Hepatocyte (in vitro differentiated cells): ENCODE results near the gene ERBB4. TPM values are rescaled to one million over a fixed set of nuclear protein-coding genes. Genes with fewer than 3 reads are reported as not detected.
"Not testable (repeated sequence)": the region's sequence is repeated elsewhere in the genome, so short reads cannot be mapped to it uniquely, and the experiment has no call there.

Experiments
- DNase-seq: peaks from one replicate; pipeline ENCODE4 v3.0.0-alpha.2; 2016; ENCODE audit warnings: low spot score
- H2AFZ ChIP-seq: fragments of 200-600 bp; sonication (generic); 2 replicates; pipeline ENCODE4 v1.6.0; 2016; ENCODE audit warnings: antibody characterized with exemption, mild to moderate bottlenecking
- H3K27ac ChIP-seq: fragments of 200-600 bp; sonication (generic); 2 replicates; pipeline ENCODE4 v1.5.1; 2016; ENCODE audit warnings: mild to moderate bottlenecking
- H3K27me3 ChIP-seq: fragments of 200-600 bp; sonication (generic); 2 replicates; pipeline ENCODE4 v1.6.1; 2016
- H3K36me3 ChIP-seq: fragments of 200-600 bp; sonication (generic); replicated peaks from 2 replicates; pipeline ENCODE4 v1.5.1; 2016; ENCODE audit warnings: low read depth; ENCODE audit not compliant: insufficient read depth
- H3K4me1 ChIP-seq: fragments of 200-600 bp; sonication (generic); 2 replicates; pipeline ENCODE4 v1.5.1; 2016; ENCODE audit warnings: mild to moderate bottlenecking, moderate library complexity; ENCODE audit not compliant: insufficient read depth
- H3K4me2 ChIP-seq: fragments of 200-600 bp; sonication (generic); 2 replicates; pipeline ENCODE4 v1.6.0; 2016
- H3K4me3 ChIP-seq: fragments of 200-600 bp; sonication (generic); 2 replicates; pipeline ENCODE4 v1.5.1; 2016; ENCODE audit warnings: mild to moderate bottlenecking
- H3K79me2 ChIP-seq: fragments of 200-600 bp; sonication (generic); 2 replicates; pipeline ENCODE4 v1.6.0; 2017; ENCODE audit warnings: mild to moderate bottlenecking
- H3K9me2 ChIP-seq: fragments of 200-600 bp; sonication (generic); replicated peaks from 2 replicates; pipeline ENCODE4 v1.6.0; 2017; ENCODE audit warnings: mild to moderate bottlenecking; ENCODE audit not compliant: insufficient read depth
- H3K9me3 ChIP-seq: fragments of 200-600 bp; sonication (generic); 2 replicates; pipeline ENCODE4 v1.5.1; 2016; ENCODE audit warnings: low read depth, mild to moderate bottlenecking
- H4K20me1 ChIP-seq: fragments of 200-600 bp; sonication (generic); 2 replicates; pipeline ENCODE4 v1.6.0; 2016; ENCODE audit warnings: mild to moderate bottlenecking; ENCODE audit not compliant: insufficient read depth, poor library complexity, severe bottlenecking
- EZH2 ChIP-seq: fragments of 200-600 bp; sonication (generic); IDR thresholded peaks from 2 replicates; pipeline ENCODE4 v1.6.1; 2016; ENCODE audit warnings: antibody characterized with exemption, mild to moderate bottlenecking, borderline replicate concordance
- EZH2phosphoT487 ChIP-seq: fragments of 200-600 bp; sonication (generic); IDR thresholded peaks from one replicate; pipeline ENCODE4 v1.6.1; 2018; ENCODE audit warnings: antibody characterized with exemption, mild to moderate bottlenecking, low read depth, moderate library complexity; ENCODE audit not compliant: unreplicated experiment, severe bottlenecking
- WGBS: methylation state at CpG from one replicate; pipeline ENCODE4 v1.1.6; 2016; ENCODE audit warnings: low lambda C conversion rate; ENCODE audit errors: missing lambda C conversion rate; 5-methylcytosine and 5-hydroxymethylcytosine counted together
- polyA plus RNA-seq: library from polyadenylated mRNA; unstranded; fragments of >200 nt; fragmentation: Nextera tagmentation; extraction: Ambion mirVana; gene quantifications from 2 replicates; pipeline ENCODE4 v1.2.1, GENCODE V29; 2016
- total RNA-seq: library from RNA; depleted of rRNA; stranded (reverse); fragments of >200 nt; gene quantifications from 2 replicates; pipeline ENCODE4 v1.2.3, GENCODE V29; 2014
- TF ChIP-seq, protein P1 (sequence below): fragments of 200-600 bp; sonication (generic); IDR thresholded peaks from 2 replicates; pipeline ENCODE4 v1.5.1; 2016; ENCODE audit warnings: antibody characterized with exemption, mild to moderate bottlenecking; ENCODE audit not compliant: poor library complexity

The ERBB4 gene
- total and polyA plus RNA-seq, 2 experiments from 2014 or later: 3.4 to 3.9 TPM

DNA sequence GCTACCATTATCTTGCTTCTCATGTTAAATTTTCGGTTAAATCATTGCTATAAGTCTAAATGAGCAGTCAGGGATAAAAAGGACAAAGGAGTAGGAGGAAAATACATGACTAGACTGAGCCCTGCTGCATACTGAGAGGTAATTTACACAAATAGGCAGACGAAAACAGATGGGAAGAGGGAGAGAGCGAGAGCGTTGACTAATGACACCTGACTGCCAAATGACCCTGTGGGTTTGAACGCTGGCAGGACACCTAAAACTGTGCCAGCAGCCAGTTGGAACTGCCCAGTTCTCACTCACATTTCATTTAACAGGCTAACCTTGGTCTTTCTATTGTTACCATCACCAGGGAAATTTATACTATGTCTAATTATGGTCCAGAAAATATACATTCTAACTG, 1004.0 kb downstream of the ERBB4 start:
- TF ChIP-seq EZH2phosphoT487 (no peak), EZH2 (no peak)
- TF ChIP-seq, protein P1, sequence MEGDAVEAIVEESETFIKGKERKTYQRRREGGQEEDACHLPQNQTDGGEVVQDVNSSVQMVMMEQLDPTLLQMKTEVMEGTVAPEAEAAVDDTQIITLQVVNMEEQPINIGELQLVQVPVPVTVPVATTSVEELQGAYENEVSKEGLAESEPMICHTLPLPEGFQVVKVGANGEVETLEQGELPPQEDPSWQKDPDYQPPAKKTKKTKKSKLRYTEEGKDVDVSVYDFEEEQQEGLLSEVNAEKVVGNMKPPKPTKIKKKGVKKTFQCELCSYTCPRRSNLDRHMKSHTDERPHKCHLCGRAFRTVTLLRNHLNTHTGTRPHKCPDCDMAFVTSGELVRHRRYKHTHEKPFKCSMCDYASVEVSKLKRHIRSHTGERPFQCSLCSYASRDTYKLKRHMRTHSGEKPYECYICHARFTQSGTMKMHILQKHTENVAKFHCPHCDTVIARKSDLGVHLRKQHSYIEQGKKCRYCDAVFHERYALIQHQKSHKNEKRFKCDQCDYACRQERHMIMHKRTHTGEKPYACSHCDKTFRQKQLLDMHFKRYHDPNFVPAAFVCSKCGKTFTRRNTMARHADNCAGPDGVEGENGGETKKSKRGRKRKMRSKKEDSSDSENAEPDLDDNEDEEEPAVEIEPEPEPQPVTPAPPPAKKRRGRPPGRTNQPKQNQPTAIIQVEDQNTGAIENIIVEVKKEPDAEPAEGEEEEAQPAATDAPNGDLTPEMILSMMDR: no peak
- Histone ChIP-seq H3K9me2 (no peaks in the 10 kb centered on the region), H3K79me2 (no peaks in the 10 kb centered on the region), H3K36me3 (no peaks in the 10 kb centered on the region), H3K4me2 (no peak overlapping the region), H3K4me3 (no peak overlapping the region), H3K27ac (no peak overlapping the region), H2AFZ (no peak overlapping the region), H3K9me3 (no peaks in the 10 kb centered on the region), H3K27me3 (no peaks in the 10 kb centered on the region), H3K4me1 (no peaks in the 10 kb centered on the region), H4K20me1 (no peaks in the 10 kb centered on the region)
- DNase-seq: no peak
- 56% methylated on average over 5 of the region's 5 CpGs for WGBS

DNA sequence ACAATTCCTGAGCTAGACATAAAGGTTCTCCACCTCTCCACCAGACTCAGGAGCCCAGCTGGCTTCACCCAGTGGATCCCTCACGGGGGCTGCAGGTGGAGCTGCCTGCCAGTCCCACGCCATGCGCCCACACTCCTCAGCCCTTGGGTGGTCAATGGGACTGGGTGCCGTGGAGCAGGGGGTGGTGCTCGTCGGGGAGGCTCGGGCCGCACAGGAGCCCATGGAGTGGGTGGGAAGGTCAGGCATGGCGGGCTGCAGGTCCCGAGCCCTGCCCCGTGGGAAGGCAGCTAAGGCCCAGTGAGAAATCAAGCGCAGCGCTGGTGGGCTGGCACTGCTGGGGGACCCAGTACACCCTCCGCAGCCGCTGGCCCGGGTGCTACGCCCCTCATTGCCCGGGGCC, 1014.4 kb downstream of the ERBB4 start:
- not testable (repeated sequence) for H4K20me1 ChIP-seq, H3K36me3 ChIP-seq, H3K9me2 ChIP-seq, H3K27me3 ChIP-seq, H3K27ac ChIP-seq, H3K4me2 ChIP-seq, H3K4me3 ChIP-seq, DNase-seq, H3K79me2 ChIP-seq, H3K9me3 ChIP-seq, H2AFZ ChIP-seq, H3K4me1 ChIP-seq
- 93% methylated on average over 3 of the region's 18 CpGs for WGBS

DNA sequence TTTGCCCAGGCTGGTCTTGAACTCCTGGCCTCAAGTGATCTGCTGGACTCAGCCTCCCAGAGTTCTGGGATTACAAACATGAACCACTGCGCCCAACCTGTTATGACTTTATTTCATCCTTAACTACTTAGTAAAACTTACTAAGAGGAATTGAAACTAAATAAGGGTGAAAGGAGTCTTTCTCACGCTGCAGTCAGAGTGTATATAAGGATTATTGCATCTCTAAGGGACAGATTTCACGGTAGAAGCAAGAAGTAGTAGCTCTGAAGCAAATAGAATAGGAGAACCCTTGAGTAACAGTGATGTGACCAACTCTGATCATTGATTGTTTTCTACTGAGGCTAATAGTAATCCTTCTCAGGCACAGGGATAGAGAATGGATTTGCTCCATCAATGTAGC, 1022.1 kb downstream of the ERBB4 start:
- Histone ChIP-seq H3K4me3 (no peak overlapping the region), H3K79me2 (no peaks in the 10 kb centered on the region), H3K9me3 (no peaks in the 10 kb centered on the region), H2AFZ (no peak overlapping the region), H3K4me1 (no peaks in the 10 kb centered on the region), H3K4me2 (no peak overlapping the region), H3K9me2 (no peaks in the 10 kb centered on the region), H3K27ac (no peak overlapping the region), H4K20me1 (no peaks in the 10 kb centered on the region), H3K36me3 (no peaks in the 10 kb centered on the region), H3K27me3 (no peaks in the 10 kb centered on the region)
- 93% methylated on average over 3 of the region's 3 CpGs for WGBS
- no peak for DNase-seq
- TF ChIP-seq EZH2phosphoT487 (no peak), EZH2 (no peak)
- TF ChIP-seq, protein P1: no peak

DNA sequence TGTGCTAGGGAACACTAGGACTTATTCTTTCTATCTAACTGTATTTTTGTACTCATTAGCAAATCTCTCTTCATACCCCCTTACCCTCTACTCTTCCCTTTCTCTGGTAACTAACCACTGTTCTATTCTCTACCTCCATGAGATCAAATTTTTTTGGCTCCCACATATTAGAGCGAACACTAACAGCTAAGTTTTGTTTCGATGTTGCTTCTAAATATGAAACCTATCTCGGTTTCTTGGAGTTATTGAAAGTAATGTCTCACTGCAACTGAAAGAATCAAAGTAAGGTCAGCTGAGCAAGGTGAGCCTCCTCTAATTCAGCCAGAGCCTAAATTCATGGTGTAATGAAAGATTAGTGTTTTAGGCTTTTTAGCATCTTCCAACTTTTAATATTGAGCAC, 1024.6 kb downstream of the ERBB4 start:
- Histone ChIP-seq H2AFZ (no peak overlapping the region), H4K20me1 (no peaks in the 10 kb centered on the region), H3K4me1 (no peaks in the 10 kb centered on the region), H3K9me3 (no peaks in the 10 kb centered on the region), H3K4me3 (no peak overlapping the region), H3K27ac (no peak overlapping the region), H3K9me2 (no peaks in the 10 kb centered on the region), H3K36me3 (no peaks in the 10 kb centered on the region), H3K79me2 (no peaks in the 10 kb centered on the region), H3K4me2 (no peak overlapping the region), H3K27me3 (no peaks in the 10 kb centered on the region)
- DNase-seq: no peak
- TF ChIP-seq EZH2phosphoT487 (no peak), EZH2 (no peak)
- TF ChIP-seq, protein P1: no peak
- 94% methylated on average over 3 of the region's 3 CpGs for WGBS
